ENCODE data around the gene CPN1.

DNA sequence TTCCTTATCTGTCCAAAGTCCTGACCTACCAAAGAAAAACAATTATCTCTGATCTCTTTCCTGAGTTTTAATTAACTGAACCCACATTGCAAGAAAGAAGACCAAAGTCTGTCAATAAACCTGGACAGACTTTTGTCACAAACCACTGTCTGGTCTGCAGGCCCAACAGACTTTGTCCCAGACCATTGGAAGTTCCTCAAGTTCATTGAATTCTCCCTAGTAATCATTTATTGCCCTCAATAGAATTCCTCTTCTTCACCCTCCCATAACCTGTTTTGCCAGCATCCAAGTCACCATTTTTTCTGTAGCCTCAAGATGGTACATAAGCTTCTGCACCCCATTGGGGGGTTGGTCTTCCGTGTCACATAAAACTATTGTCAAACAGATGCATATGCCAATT lies 68.0 kb downstream of the CPN1 start:
- no peak for TF ChIP-seq EP300 (IDR thresholded peaks at IDR 0.05; ENCODE audit: borderline replicate concordance)
- no peak for TF ChIP-seq ZBTB7A (IDR thresholded peaks at IDR 0.05; ENCODE audit: low read depth)
- no peak for TF ChIP-seq RAD21 (IDR thresholded peaks at IDR 0.05; ENCODE audit: low read depth)
- no peak for TF ChIP-seq TCF12 (IDR thresholded peaks at IDR 0.05; ENCODE audit: low read depth)
- TF ChIP-seq, protein P1, sequence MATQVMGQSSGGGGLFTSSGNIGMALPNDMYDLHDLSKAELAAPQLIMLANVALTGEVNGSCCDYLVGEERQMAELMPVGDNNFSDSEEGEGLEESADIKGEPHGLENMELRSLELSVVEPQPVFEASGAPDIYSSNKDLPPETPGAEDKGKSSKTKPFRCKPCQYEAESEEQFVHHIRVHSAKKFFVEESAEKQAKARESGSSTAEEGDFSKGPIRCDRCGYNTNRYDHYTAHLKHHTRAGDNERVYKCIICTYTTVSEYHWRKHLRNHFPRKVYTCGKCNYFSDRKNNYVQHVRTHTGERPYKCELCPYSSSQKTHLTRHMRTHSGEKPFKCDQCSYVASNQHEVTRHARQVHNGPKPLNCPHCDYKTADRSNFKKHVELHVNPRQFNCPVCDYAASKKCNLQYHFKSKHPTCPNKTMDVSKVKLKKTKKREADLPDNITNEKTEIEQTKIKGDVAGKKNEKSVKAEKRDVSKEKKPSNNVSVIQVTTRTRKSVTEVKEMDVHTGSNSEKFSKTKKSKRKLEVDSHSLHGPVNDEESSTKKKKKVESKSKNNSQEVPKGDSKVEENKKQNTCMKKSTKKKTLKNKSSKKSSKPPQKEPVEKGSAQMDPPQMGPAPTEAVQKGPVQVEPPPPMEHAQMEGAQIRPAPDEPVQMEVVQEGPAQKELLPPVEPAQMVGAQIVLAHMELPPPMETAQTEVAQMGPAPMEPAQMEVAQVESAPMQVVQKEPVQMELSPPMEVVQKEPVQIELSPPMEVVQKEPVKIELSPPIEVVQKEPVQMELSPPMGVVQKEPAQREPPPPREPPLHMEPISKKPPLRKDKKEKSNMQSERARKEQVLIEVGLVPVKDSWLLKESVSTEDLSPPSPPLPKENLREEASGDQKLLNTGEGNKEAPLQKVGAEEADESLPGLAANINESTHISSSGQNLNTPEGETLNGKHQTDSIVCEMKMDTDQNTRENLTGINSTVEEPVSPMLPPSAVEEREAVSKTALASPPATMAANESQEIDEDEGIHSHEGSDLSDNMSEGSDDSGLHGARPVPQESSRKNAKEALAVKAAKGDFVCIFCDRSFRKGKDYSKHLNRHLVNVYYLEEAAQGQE (IDR thresholded peaks at IDR 0.05; ENCODE audit: low read depth): no peak
- no peak for TF ChIP-seq CEBPB (IDR thresholded peaks at IDR 0.05)
- TF ChIP-seq TAF1 (IDR thresholded peaks at IDR 0.05; ENCODE audit: low read depth): no peak
- TF ChIP-seq, protein P2, sequence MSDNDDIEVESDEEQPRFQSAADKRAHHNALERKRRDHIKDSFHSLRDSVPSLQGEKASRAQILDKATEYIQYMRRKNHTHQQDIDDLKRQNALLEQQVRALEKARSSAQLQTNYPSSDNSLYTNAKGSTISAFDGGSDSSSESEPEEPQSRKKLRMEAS (IDR thresholded peaks at IDR 0.05): no peak
- TF ChIP-seq EGR1 (IDR thresholded peaks at IDR 0.05): no peak
- TF ChIP-seq, protein P3, sequence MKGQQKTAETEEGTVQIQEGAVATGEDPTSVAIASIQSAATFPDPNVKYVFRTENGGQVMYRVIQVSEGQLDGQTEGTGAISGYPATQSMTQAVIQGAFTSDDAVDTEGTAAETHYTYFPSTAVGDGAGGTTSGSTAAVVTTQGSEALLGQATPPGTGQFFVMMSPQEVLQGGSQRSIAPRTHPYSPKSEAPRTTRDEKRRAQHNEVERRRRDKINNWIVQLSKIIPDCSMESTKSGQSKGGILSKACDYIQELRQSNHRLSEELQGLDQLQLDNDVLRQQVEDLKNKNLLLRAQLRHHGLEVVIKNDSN (IDR thresholded peaks at IDR 0.05): no peak

Measured in Ishikawa (cell line).